Fibroblast of lung (primary cell): Measurements from ENCODE around the gene APOO. TPM values are rescaled to one million over a fixed set of nuclear protein-coding genes. Genes with fewer than 3 reads are reported as not detected.
A peak's percentile ranks its signal among the peaks of the same experiment; 100 is the strongest.

Experiments used
- DNase-seq, 2 donors: peaks; one replicate each; pipeline versions ENCODE4 v3.0.0 to v3.0.0-alpha.2; 2010; ENCODE audit warnings: low read depth in 2 of 2
- H2AFZ ChIP-seq: 2 replicates; pipeline ENCODE4 v1.5.1; 2012; ENCODE audit warnings: low read length, control low read depth, inconsistent platforms
- H3K27ac ChIP-seq: 2 replicates; pipeline ENCODE4 v1.5.1; 2011; ENCODE audit warnings: low read length, control low read depth; ENCODE audit not compliant: insufficient read depth
- H3K27me3 ChIP-seq: 2 replicates; pipeline ENCODE4 v1.5.1; 2011; ENCODE audit warnings: mild to moderate bottlenecking, low read length; ENCODE audit not compliant: control insufficient read depth, insufficient read depth
- H3K36me3 ChIP-seq: 2 replicates; pipeline ENCODE4 v1.5.1; 2011; ENCODE audit warnings: low read length; ENCODE audit not compliant: control insufficient read depth, insufficient read depth
- H3K4me1 ChIP-seq: 2 replicates; pipeline ENCODE4 v1.5.1; 2011; ENCODE audit warnings: low read length; ENCODE audit not compliant: control insufficient read depth, insufficient read depth; ENCODE audit errors: extremely low read depth
- H3K4me2 ChIP-seq: 2 replicates; pipeline ENCODE4 v1.5.1; 2011; ENCODE audit warnings: low read length, control low read depth; ENCODE audit not compliant: insufficient read depth; ENCODE audit errors: extremely low read depth
- H3K4me3 ChIP-seq, 4 experiments: fragments of 200-600 bp in 1 of 4; sonication (generic) in 1 of 4; replicated peaks in 1 of 4; 2 replicates each; pipeline ENCODE4 v1.5.1; 2011 to 2016; ENCODE audit warnings: low read length in 4 of 4, low read depth in 3 of 4, mild to moderate bottlenecking in 3 of 4, control low read depth in 2 of 4, inconsistent platforms in 1 of 4, mixed read lengths in 1 of 4; ENCODE audit not compliant: insufficient read depth in 1 of 4; ENCODE audit errors: control extremely low read depth in 1 of 4
- H3K79me2 ChIP-seq: 2 replicates; pipeline ENCODE4 v1.5.1; 2012; ENCODE audit warnings: mild to moderate bottlenecking, low read length, inconsistent platforms; ENCODE audit not compliant: control insufficient read depth, insufficient read depth
- H3K9ac ChIP-seq: 2 replicates; pipeline ENCODE4 v1.5.1; 2011; ENCODE audit warnings: mild to moderate bottlenecking, low read length, control low read depth; ENCODE audit not compliant: insufficient read depth
- H3K9me3 ChIP-seq: 2 replicates; pipeline ENCODE4 v1.5.1; 2012; ENCODE audit warnings: low read depth, low read length; ENCODE audit not compliant: control insufficient read depth, insufficient read depth
- H4K20me1 ChIP-seq: 2 replicates; pipeline ENCODE4 v1.5.1; 2011; ENCODE audit warnings: low read length; ENCODE audit not compliant: control insufficient read depth, insufficient read depth; ENCODE audit errors: extremely low read depth
- EZH2 ChIP-seq: IDR thresholded peaks from 2 replicates; pipeline ENCODE4 v1.5.1; 2012; ENCODE audit warnings: low read length, control low read depth, mild to moderate bottlenecking; ENCODE audit errors: missing control alignments
- polyA minus RNA-seq: library from RNA; depleted of rRNA, polyadenylated mRNA; stranded (reverse); fragments of >200 nt; gene quantifications from 2 replicates; pipeline ENCODE4 v1.2.3, GENCODE V29; 2011; ENCODE audit warnings: low replicate concordance
- polyA plus RNA-seq, 2 donors: library from polyadenylated mRNA; depleted of rRNA in 1 of 2; stranded (reverse) in 1 of 2; unstranded in 1 of 2; fragments of >200 nt; gene quantifications; 2 replicates each; pipeline ENCODE4 v1.2.1, GENCODE V29; 2011 to 2012; ENCODE audit warnings: missing spikeins in 1 of 2
- total RNA-seq: library from RNA; depleted of rRNA; stranded (reverse); fragments of >200 nt; gene quantifications from 2 replicates; pipeline ENCODE4 v1.2.1, GENCODE V29; 2014
- TF ChIP-seq, protein P1 (sequence below), 2 donors: IDR thresholded peaks in 1 of 2; conservative IDR thresholded peaks in 1 of 2; 1 replicate in 1 of 2; 2 replicates in 1 of 2; pipeline ENCODE4 v1.5.1; 2011 to 2012; ENCODE audit warnings: low read length in 2 of 2, control low read depth in 1 of 2, inconsistent platforms in 1 of 2, low read depth in 1 of 2, mild to moderate bottlenecking in 1 of 2

APOO gene
- total RNA-seq (6.2 and 8.1 TPM in 2 replicates), polyA plus RNA-seq (16.5 and 17.0 TPM in 2 replicates), polyA minus RNA-seq (3.5 TPM in 1 of 2 replicates, not detected in the other)
- 23.7 and 25.1 TPM in 2 replicates for polyA plus RNA-seq (2012)

DNA sequence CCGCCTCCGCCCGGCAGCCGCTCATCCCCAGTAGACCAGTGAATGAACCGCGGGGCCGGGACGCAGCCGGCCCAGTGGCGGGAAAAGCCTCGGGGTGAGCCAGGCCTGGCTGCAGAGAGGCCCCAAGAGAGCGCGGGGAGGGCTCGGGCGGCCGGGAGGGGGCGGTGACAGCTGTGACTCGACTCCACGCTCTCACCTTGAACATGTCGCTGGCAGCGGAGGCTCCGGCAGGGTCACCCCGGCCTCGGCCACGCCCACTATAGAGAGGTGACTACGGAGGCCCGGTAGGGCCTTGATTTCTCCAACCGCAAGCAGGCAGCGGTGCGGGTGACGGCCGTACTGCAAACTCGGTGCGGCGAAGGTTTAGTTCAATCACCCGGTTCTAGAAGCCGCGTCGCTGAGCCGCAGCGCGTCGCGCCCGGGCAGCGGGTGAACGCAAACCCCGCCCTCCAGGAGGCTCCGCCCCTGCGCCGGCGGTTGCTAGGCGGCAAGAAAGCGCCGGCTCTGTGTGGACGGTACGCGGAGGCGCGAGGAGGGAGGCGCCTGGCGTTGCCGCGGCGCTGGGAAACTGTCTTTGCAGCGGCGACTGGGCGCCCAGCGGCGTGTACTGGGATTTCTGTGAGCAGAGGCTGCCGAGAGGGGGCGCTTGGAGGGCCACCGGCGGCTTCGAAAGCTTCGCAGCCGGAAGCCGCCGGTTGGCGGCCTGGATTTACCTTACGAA lies at the start of gene APOO, which contains the start of gene CXorf58:
Gene APOO, minus strand, starts transcription at position 441 of the 721 bp plus-strand sequence. Its CDS starts 236 bp downstream, at position 205.
Gene CXorf58, plus strand, starts transcription at position 509 of the 721 bp plus-strand sequence. CDS start 2,297 bp downstream, outside the sequence.
- no peaks in the 10 kb centered on the region for H3K36me3 ChIP-seq
- H2AFZ ChIP-seq: peak within 1 kb of the TSS; percentile 68

DNA sequence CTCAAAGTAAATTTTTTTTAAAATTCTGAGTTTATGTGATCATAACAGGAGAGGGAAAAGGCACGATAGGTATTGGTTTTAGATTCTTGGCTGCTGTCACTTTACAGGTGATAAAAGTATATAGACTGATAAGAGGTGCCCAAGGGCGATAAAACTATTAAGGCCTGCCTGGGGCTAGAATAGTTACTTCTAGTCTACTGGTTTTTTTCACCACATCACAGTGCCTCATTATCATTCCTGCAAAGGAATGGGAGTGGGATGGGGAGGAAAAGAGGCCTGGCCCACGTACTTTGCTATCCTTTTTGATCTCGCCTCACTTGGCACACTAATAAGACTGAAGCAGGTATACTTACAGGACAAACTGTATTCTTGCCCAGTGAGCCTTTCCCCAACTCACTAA lies 46.7 kb upstream of the APOO start:
- H3K4me3 ChIP-seq: no peak overlapping the region
- H3K36me3 ChIP-seq: no peaks in the 10 kb centered on the region
- no peak overlapping the region for H3K27ac ChIP-seq
- no peaks in the 10 kb centered on the region for H3K4me1 ChIP-seq
- no peaks in the 10 kb centered on the region for H4K20me1 ChIP-seq
- no peaks in the 10 kb centered on the region for H3K79me2 ChIP-seq
- DNase-seq: no peak
- no peak overlapping the region for H3K4me2 ChIP-seq
- no peaks in the 10 kb centered on the region for H3K27me3 ChIP-seq
- H3K9me3 ChIP-seq: no peaks in the 10 kb centered on the region
- no peak overlapping the region for H3K9ac ChIP-seq
- no peak overlapping the region for H2AFZ ChIP-seq
- no peak for TF ChIP-seq EZH2
- TF ChIP-seq, protein P1, sequence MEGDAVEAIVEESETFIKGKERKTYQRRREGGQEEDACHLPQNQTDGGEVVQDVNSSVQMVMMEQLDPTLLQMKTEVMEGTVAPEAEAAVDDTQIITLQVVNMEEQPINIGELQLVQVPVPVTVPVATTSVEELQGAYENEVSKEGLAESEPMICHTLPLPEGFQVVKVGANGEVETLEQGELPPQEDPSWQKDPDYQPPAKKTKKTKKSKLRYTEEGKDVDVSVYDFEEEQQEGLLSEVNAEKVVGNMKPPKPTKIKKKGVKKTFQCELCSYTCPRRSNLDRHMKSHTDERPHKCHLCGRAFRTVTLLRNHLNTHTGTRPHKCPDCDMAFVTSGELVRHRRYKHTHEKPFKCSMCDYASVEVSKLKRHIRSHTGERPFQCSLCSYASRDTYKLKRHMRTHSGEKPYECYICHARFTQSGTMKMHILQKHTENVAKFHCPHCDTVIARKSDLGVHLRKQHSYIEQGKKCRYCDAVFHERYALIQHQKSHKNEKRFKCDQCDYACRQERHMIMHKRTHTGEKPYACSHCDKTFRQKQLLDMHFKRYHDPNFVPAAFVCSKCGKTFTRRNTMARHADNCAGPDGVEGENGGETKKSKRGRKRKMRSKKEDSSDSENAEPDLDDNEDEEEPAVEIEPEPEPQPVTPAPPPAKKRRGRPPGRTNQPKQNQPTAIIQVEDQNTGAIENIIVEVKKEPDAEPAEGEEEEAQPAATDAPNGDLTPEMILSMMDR (conservative IDR thresholded peaks at IDR 0.05 in 1 of 2, IDR thresholded peaks at IDR 0.05 in 1 of 2; ENCODE audit: low read depth in 1 of 2, low read length in 2 of 2): no peak

More for the DNA sequence above, at the start of gene APOO, which contains the start of gene CXorf58:
- peak; percentile 86 to 90 for DNase-seq
- Histone ChIP-seq H3K27me3 (no peaks in the 10 kb centered on the region), H3K4me3 (peak within 1 kb of the TSS; percentile 50 to 73 (median 60)), H3K27ac (peak within 1 kb of the TSS; percentile 65), H3K4me1 (no peaks in the 10 kb centered on the region), H4K20me1 (no peaks in the 10 kb centered on the region), H3K9me3 (no peaks in the 10 kb centered on the region), H3K79me2 (no peaks in the 10 kb centered on the region), H3K4me2 (peak within 1 kb of the TSS; percentile 71), H3K9ac (peak within 1 kb of the TSS; percentile 66)
- TF ChIP-seq, protein P1 (conservative IDR thresholded peaks at IDR 0.05 in 1 of 2, IDR thresholded peaks at IDR 0.05 in 1 of 2; ENCODE audit: low read depth in 1 of 2, low read length in 2 of 2): peak; percentile 55 to 65
- TF ChIP-seq EZH2: no peak

DNA sequence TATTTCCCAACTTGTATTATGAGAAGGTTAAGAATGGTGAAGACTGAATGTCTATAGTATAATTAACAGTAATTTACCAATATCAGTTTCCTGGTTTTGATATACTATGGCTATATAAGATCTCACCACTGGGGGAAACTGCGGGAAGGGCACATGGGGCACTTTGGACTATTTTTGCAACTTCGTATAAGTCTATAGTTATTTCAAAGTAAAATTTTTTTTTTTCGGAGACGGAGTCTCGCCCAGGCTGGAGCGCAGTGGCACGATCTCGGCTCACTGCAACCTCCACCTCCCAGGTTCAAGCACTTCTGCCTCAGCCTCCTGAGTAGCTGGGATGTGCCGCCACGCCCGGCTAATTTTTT lies 46.2 kb upstream of the APOO start:
- DNase-seq: no peak
- Histone ChIP-seq H3K36me3 (no peaks in the 10 kb centered on the region), H3K4me2 (no peak overlapping the region), H3K79me2 (no peaks in the 10 kb centered on the region), H3K9ac (no peak overlapping the region), H3K9me3 (no peaks in the 10 kb centered on the region), H4K20me1 (no peaks in the 10 kb centered on the region), H2AFZ (no peak overlapping the region), H3K27ac (no peak overlapping the region), H3K4me1 (no peaks in the 10 kb centered on the region), H3K27me3 (no peaks in the 10 kb centered on the region), H3K4me3 (no peak overlapping the region)
- no peak for TF ChIP-seq EZH2
- TF ChIP-seq, protein P1 (conservative IDR thresholded peaks at IDR 0.05 in 1 of 2, IDR thresholded peaks at IDR 0.05 in 1 of 2; ENCODE audit: low read depth in 1 of 2, low read length in 2 of 2): no peak
